GM12878 (cell line): ENCODE measurements around the gene VASH2. TPM values are rescaled to one million over a fixed set of nuclear protein-coding genes. Genes with fewer than 3 reads are reported as not detected.

Source experiments
- ATF3 ChIP-seq: IDR thresholded peaks from 2 replicates; pipeline ENCODE4 v1.6.1; 2011; ENCODE audit warnings: low read depth, mild to moderate bottlenecking, low read length, moderate library complexity, borderline replicate concordance; ENCODE audit errors: extremely low read depth
- CHD1 ChIP-seq: IDR thresholded peaks from 2 replicates; pipeline ENCODE4 v1.6.1; 2012; ENCODE audit warnings: low read depth, low read length, improper control_type of control experiment
- CHD2 ChIP-seq: IDR thresholded peaks from 2 replicates; pipeline ENCODE4 v1.6.1; 2011; ENCODE audit warnings: low read depth, low read length, improper control_type of control experiment, borderline replicate concordance
- CHD4 ChIP-seq: fragments of 200-600 bp; sonication (generic); IDR thresholded peaks from 2 replicates; pipeline ENCODE4 v1.6.1; 2016; ENCODE audit warnings: mild to moderate bottlenecking
- HDAC2 ChIP-seq: fragments of 200-600 bp; sonication (generic); IDR thresholded peaks from 2 replicates; pipeline ENCODE4 v1.6.1; 2017
- JUNB ChIP-seq: IDR thresholded peaks from 2 replicates; pipeline ENCODE4 v1.6.1; 2016; ENCODE audit warnings: antibody characterized with exemption, mild to moderate bottlenecking
- JUND ChIP-seq: IDR thresholded peaks from 2 replicates; pipeline ENCODE4 v1.6.1; 2012; ENCODE audit warnings: low read depth, mild to moderate bottlenecking, low read length, improper control_type of control experiment, moderate library complexity
- MXI1 ChIP-seq: fragments of 150-350 bp; IDR thresholded peaks from 2 replicates; pipeline ENCODE4 v1.6.1; 2011; ENCODE audit warnings: low read depth, mild to moderate bottlenecking, inconsistent platforms, low read length, improper control_type of control experiment
- MYB ChIP-seq: fragments of 150-350 bp; IDR thresholded peaks from 2 replicates; pipeline ENCODE4 v1.6.1; 2014; ENCODE audit warnings: mild to moderate bottlenecking, low read depth, low read length, borderline replicate concordance
- NR2F1 ChIP-seq: fragments of 450-650 bp; conservative IDR thresholded peaks from 2 replicates; pipeline ENCODE4 v1.6.1; 2017; ENCODE audit warnings: mild to moderate bottlenecking
- SIX5 ChIP-seq: IDR thresholded peaks from 2 replicates; pipeline ENCODE4 v1.6.1; 2011; ENCODE audit warnings: mild to moderate bottlenecking, low read depth, low read length, moderate library complexity; ENCODE audit not compliant: severe bottlenecking
- SREBF2 ChIP-seq: IDR thresholded peaks from 2 replicates; pipeline ENCODE4 v1.6.1; 2012; ENCODE audit warnings: mild to moderate bottlenecking, low read length
- TAF1 ChIP-seq: IDR thresholded peaks from 2 replicates; pipeline ENCODE4 v1.6.1; 2011; ENCODE audit warnings: mild to moderate bottlenecking, low read depth, low read length, borderline replicate concordance
- ZZZ3 ChIP-seq: IDR thresholded peaks from 2 replicates; pipeline ENCODE4 v1.6.1; 2011; ENCODE audit warnings: low read depth; ENCODE audit not compliant: control insufficient read depth, insufficient read length
- polyA plus RNA-seq, 11 experiments: library from polyadenylated mRNA; depleted of rRNA in 4 of 11; unstranded in 6 of 11; stranded (reverse) in 5 of 11; fragments of >200 nt; fragmentation: Nextera tagmentation in 4 of 11; fragmentation: Illumina TruSeq in 1 of 11; extraction: Ambion mirVana in 4 of 11; extraction: Trizol in 1 of 11; gene quantifications; 1 replicate in 1 of 11; 2 replicates in 10 of 11; pipeline versions ENCODE4 v1.2.1 to v1.2.3, GENCODE V29; 2011 to 2016; ENCODE audit warnings: inconsistent platforms in 2 of 11, missing spikeins in 2 of 11, low read depth in 1 of 11
- total RNA-seq, 4 experiments: library from RNA; depleted of rRNA in 3 of 4; stranded (reverse); fragments of >200 nt in 3 of 4; fragmentation: Illumina TruSeq in 1 of 4; extraction: Trizol in 1 of 4; gene quantifications; 2 replicates each; pipeline versions ENCODE4 v1.2.1 to v1.2.3, GENCODE V29; 2013 to 2021
- TF ChIP-seq, protein P1 (sequence below): fragments of 450-650 bp; formaldehyde crosslinking; IDR thresholded peaks from 2 replicates; pipeline ENCODE4 v1.4.0; 2022; ENCODE audit warnings: mild to moderate bottlenecking, moderate library complexity
- TF ChIP-seq, protein P2 (sequence below): fragments of 450-650 bp; formaldehyde crosslinking; IDR thresholded peaks from 2 replicates; pipeline ENCODE4 v1.4.0; 2020; ENCODE audit warnings: mild to moderate bottlenecking, moderate library complexity
- TF ChIP-seq, protein P3 (sequence below): fragments of 150-350 bp; IDR thresholded peaks from 2 replicates; pipeline ENCODE4 v1.6.1; 2016; ENCODE audit warnings: low read depth, low read length

VASH2 gene
- total and polyA plus RNA-seq, 10 of the 15 experiments (the other 5 are each of a cell fraction or from before 2014, with no cell fraction given) = 5.4 to 29.7 (median 21.7) TPM

- TF ChIP-seq, protein P1, sequence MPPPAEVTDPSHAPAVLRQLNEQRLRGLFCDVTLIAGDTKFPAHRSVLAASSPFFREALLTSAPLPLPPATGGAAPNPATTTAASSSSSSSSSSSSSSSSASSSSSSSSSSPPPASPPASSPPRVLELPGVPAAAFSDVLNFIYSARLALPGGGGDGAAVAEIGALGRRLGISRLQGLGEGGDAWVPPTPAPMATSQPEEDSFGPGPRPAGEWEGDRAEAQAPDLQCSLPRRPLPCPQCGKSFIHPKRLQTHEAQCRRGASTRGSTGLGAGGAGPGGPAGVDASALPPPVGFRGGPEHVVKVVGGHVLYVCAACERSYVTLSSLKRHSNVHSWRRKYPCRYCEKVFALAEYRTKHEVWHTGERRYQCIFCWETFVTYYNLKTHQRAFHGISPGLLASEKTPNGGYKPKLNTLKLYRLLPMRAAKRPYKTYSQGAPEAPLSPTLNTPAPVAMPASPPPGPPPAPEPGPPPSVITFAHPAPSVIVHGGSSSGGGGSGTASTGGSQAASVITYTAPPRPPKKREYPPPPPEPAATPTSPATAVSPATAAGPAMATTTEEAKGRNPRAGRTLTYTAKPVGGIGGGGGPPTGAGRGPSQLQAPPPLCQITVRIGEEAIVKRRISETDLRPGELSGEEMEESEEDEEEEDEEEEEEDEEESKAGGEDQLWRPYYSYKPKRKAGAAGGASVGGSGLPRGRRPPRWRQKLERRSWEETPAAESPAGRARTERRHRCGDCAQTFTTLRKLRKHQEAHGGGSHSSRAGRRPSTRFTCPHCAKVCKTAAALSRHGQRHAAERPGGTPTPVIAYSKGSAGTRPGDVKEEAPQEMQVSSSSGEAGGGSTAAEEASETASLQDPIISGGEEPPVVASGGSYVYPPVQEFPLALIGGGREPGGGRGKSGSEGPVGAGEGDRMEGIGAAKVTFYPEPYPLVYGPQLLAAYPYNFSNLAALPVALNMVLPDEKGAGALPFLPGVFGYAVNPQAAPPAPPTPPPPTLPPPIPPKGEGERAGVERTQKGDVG = no peak
- TF ChIP-seq CHD1 (no peak), ATF3 (no peak), CHD4 (no peak), TAF1 (no peak), JUNB (no peak), MXI1 (no peak), CHD2 (no peak), MYB (no peak), ZZZ3 (no peak), HDAC2 (no peak), SIX5 (peak; percentile 80), SREBF2 (no peak), JUND (no peak), NR2F1 (0 out of 2 replicates have a peak, but pooled peaks have one; percentile 16)
- TF ChIP-seq, protein P2, sequence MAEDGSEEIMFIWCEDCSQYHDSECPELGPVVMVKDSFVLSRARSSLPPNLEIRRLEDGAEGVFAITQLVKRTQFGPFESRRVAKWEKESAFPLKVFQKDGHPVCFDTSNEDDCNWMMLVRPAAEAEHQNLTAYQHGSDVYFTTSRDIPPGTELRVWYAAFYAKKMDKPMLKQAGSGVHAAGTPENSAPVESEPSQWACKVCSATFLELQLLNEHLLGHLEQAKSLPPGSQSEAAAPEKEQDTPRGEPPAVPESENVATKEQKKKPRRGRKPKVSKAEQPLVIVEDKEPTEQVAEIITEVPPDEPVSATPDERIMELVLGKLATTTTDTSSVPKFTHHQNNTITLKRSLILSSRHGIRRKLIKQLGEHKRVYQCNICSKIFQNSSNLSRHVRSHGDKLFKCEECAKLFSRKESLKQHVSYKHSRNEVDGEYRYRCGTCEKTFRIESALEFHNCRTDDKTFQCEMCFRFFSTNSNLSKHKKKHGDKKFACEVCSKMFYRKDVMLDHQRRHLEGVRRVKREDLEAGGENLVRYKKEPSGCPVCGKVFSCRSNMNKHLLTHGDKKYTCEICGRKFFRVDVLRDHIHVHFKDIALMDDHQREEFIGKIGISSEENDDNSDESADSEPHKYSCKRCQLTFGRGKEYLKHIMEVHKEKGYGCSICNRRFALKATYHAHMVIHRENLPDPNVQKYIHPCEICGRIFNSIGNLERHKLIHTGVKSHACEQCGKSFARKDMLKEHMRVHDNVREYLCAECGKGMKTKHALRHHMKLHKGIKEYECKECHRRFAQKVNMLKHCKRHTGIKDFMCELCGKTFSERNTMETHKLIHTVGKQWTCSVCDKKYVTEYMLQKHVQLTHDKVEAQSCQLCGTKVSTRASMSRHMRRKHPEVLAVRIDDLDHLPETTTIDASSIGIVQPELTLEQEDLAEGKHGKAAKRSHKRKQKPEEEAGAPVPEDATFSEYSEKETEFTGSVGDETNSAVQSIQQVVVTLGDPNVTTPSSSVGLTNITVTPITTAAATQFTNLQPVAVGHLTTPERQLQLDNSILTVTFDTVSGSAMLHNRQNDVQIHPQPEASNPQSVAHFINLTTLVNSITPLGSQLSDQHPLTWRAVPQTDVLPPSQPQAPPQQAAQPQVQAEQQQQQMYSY = no peak
- TF ChIP-seq, protein P3, sequence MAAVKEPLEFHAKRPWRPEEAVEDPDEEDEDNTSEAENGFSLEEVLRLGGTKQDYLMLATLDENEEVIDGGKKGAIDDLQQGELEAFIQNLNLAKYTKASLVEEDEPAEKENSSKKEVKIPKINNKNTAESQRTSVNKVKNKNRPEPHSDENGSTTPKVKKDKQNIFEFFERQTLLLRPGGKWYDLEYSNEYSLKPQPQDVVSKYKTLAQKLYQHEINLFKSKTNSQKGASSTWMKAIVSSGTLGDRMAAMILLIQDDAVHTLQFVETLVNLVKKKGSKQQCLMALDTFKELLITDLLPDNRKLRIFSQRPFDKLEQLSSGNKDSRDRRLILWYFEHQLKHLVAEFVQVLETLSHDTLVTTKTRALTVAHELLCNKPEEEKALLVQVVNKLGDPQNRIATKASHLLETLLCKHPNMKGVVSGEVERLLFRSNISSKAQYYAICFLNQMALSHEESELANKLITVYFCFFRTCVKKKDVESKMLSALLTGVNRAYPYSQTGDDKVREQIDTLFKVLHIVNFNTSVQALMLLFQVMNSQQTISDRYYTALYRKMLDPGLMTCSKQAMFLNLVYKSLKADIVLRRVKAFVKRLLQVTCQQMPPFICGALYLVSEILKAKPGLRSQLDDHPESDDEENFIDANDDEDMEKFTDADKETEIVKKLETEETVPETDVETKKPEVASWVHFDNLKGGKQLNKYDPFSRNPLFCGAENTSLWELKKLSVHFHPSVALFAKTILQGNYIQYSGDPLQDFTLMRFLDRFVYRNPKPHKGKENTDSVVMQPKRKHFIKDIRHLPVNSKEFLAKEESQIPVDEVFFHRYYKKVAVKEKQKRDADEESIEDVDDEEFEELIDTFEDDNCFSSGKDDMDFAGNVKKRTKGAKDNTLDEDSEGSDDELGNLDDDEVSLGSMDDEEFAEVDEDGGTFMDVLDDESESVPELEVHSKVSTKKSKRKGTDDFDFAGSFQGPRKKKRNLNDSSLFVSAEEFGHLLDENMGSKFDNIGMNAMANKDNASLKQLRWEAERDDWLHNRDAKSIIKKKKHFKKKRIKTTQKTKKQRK = no peak
Measured at GRCh38 chr1:213015099-213016050, 65.0 kb downstream of the VASH2 start, which contains the start of gene ANGEL2 (continued).
